Activated naive CD4-positive, alpha-beta T cell treated with anti-CD3 and anti-CD28 coated beads, Interleukin-2, amount 50 U/mL, for 24 hours (primary cell): ENCODE data around the gene NDUFC1.
"Not testable (repeated sequence)": the region's sequence is repeated elsewhere in the genome, so short reads cannot be mapped to it uniquely, and the experiment has no call there.

Experiments
- H3K27ac Mint-ChIP-seq: one replicate; pipeline ENCODE4 v1.8.0; 2021; ENCODE audit warnings: mild to moderate bottlenecking, mixed read lengths
- H3K27me3 Mint-ChIP-seq: one replicate; pipeline ENCODE4 v1.8.0; 2021; ENCODE audit warnings: mixed read lengths
- H3K36me3 Mint-ChIP-seq: one replicate; pipeline ENCODE4 v1.8.0; 2021; ENCODE audit warnings: mixed read lengths
- H3K4me1 Mint-ChIP-seq: one replicate; pipeline ENCODE4 v1.8.0; 2021; ENCODE audit warnings: mixed read lengths
- H3K4me3 Mint-ChIP-seq: one replicate; pipeline ENCODE4 v1.8.0; 2021; ENCODE audit warnings: mild to moderate bottlenecking, mixed read lengths
- H3K9me3 Mint-ChIP-seq: one replicate; pipeline ENCODE4 v1.8.0; 2021; ENCODE audit warnings: mixed read lengths

The NDUFC1 gene

DNA sequence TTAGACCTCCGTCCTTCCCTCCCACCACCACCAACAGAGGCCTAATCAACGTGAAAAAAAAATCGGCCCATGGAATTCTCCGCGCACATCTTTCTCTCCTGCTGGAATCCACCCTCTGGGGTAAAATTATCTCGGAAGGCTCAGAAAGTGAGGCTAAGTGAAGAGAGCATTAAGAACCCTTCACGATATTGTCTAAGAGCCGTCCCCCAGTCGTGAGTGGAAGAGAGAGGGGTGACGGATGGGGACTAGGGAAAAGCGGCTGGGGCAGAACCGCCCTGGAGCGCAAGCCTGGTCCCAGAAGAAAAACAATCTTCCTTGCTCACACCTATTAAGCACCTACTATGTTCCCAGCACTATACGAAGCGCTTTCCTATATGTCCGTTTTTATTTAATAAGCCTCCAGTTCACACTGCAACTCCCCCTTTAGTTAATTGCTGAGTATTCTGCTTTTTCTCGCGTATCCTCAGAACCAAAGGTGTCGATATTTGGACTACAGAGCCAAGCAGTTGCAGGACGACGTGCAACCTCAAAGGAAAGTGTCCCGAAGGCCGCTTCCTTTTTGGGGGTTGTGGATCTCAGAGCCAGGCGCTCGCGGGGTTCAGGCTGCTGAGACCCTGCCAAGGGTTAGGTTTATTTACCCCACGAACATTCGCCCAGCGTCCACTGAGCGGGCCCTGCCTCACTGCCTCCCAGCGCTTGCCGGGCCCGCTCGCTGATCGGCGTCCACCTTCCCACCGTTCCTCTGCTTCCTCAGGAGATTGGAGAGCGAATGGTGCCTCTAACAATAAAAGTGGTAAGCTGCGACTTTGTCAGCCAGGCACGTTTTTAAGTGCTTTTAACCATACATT lies 23.1 kb downstream of the NDUFC1 start:
- Mint-ChIP-seq H3K4me3 (peak overlapping the region; percentile 82), H3K27me3 (peaks cover 29% of the 10 kb centered on the region), H3K36me3 (no peaks in the 10 kb centered on the region), H3K9me3 (no peaks in the 10 kb centered on the region), H3K27ac (no peak overlapping the region), H3K4me1 (peaks cover 14% of the 10 kb centered on the region)

DNA sequence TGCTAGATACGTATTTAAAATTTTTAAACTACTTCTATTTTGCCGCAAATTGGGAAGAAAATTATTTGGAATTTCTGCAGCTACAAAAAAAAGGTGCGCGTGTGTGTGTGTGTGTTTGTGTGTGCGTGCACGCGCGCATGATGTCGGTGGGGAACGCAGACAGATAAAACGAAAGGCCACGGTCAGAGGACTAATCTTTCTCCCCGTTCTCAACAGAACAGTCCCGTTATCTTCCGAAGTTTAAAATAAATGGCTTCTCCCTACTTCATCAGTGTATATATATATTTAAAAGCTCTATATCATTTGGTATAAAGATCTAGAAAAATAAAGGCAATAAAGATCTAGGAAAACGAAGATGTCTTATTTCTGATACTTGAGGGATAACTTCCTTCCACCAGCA lies 23.8 kb downstream of the NDUFC1 start:
- H3K4me3 Mint-ChIP-seq = peak overlapping the region; percentile 82

DNA sequence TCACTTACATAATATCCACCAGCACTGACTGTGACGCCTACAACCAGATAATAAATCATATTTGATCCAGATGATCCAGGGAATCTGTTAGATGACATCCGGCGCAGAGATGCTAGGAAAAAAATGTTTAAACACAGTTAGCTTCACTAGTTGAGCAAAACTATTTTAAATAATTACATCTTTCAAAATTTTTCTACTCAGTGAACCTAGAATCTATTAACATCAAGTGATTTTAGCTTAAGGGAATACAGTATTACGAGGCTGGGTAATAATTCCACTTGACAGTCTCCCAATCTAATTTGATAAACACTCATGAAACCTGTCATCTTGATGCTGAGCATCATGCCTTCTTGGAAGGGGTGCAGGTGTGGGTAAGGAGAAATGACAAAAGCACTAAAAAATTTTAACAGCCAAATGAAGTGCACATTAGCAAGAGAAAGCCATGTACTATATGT lies 27.0 kb downstream of the NDUFC1 start:
- Mint-ChIP-seq H3K27ac (no peak overlapping the region), H3K27me3 (peaks cover 28% of the 10 kb centered on the region), H3K4me1 (peaks cover 14% of the 10 kb centered on the region), H3K9me3 (no peaks in the 10 kb centered on the region), H3K36me3 (peaks cover 2% of the 10 kb centered on the region), H3K4me3 (no peak overlapping the region)

More for the DNA sequence above, 23.8 kb downstream of the NDUFC1 start:
- no peaks in the 10 kb centered on the region for H3K9me3 Mint-ChIP-seq
- peaks cover 31% of the 10 kb centered on the region for H3K27me3 Mint-ChIP-seq
- H3K4me1 Mint-ChIP-seq = peaks cover 14% of the 10 kb centered on the region
- H3K36me3 Mint-ChIP-seq = peaks cover 2% of the 10 kb centered on the region
- H3K27ac Mint-ChIP-seq = no peak overlapping the region

DNA sequence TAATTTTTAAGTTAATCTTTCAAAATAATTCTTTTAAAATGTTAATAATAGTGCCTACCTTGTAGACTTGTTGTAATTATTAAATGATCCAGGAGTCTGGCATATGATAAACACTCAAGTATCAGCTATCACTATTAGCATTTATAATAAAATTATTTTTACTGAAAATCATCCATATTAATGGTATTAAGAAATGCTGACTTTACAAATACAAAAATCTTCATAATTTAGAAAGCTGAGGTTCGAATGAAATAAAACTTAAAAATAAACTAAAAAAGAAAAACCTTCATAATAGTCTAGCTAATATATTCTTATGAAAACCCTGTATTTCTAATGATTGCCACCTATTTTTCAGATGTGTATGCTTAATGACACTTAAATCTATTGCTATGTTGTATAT lies 27.5 kb downstream of the NDUFC1 start:
- no peak overlapping the region for H3K27ac Mint-ChIP-seq
- peaks cover 14% of the 10 kb centered on the region for H3K4me1 Mint-ChIP-seq
- peaks cover 2% of the 10 kb centered on the region for H3K36me3 Mint-ChIP-seq
- no peak overlapping the region for H3K4me3 Mint-ChIP-seq
- H3K9me3 Mint-ChIP-seq = no peaks in the 10 kb centered on the region
- H3K27me3 Mint-ChIP-seq = peaks cover 27% of the 10 kb centered on the region

DNA sequence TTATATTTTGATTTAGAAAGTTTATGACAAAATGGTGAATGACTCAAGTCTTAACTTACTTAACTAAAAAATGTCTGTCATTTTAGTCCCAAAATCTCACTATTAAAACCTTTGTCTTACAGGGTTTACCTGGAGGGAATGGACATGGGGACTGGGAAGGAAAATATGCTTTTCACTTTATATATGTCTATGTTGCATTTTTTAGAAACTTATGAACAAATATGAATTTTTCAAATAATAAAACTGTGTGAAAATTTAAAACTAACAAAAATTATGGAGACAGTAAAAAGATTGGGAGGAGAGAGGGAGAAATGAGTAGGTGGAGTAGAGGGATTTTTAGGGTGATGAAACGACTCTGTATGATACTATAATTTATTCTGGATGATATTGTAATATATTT lies 28.4 kb downstream of the NDUFC1 start:
- Mint-ChIP-seq H3K4me1 (peaks cover 4% of the 10 kb centered on the region), H3K27me3 (peaks cover 20% of the 10 kb centered on the region), H3K9me3 (no peaks in the 10 kb centered on the region), H3K4me3 (no peak overlapping the region), H3K36me3 (peaks cover 2% of the 10 kb centered on the region), H3K27ac (no peak overlapping the region)

DNA sequence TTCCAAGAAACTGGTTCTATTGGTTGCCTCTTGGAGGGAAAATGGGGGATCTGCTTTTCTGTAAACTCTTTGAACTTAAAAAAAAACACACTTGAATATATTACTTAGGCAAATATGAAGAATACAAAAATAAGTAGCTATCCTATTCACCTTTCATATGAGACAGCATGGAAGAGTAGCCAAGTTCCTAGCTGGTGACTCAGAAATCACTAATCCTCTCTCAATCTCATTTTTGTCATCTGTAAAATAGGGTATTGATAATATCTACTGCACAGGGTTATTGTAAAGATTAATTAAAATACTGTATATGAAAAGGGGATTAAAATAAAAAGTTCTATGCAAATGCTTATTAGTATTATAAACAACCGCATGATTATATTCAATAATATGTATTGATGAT lies 35.0 kb downstream of the NDUFC1 start:
- H3K27me3 Mint-ChIP-seq = no peaks in the 10 kb centered on the region
- no peaks in the 10 kb centered on the region for H3K36me3 Mint-ChIP-seq
- H3K4me1 Mint-ChIP-seq = peaks cover 24% of the 10 kb centered on the region
- H3K27ac Mint-ChIP-seq = peak overlapping the region; percentile 46
- H3K9me3 Mint-ChIP-seq = no peaks in the 10 kb centered on the region
- H3K4me3 Mint-ChIP-seq = peak overlapping the region; percentile 64

DNA sequence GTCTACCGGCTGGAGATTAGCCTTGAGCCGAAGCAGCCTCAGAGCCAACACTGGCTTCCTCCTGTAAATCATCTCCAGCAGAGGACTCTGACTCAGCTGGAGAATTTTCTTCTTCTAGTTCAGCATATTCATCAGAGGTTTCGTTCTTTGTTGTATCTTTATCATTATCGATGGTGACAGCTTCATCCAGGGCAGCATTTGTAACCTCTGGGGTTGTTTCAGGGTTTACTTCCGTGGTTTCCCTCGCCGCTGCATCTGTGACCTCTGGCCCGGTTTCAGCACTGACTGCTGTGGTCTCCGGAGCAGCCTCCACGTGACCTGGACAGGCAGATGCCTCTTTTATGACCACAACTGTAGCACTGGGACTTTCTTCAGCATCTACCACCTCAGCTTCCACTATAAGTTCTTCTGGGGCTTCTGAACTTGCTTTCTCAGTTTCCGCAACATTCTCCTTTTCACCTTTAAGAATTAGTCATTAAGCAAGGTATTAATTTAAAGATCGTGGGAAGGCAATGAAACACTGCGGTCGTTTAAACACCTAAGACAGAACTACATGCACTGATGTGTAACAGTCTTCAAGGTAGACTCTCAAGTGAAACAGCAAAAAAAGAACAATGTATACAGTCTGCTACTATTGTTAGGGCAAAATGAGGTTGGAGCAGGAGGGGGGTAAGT lies 35.6 kb downstream of the NDUFC1 start:
- Mint-ChIP-seq H3K27me3 (no peaks in the 10 kb centered on the region), H3K36me3 (no peaks in the 10 kb centered on the region), H3K4me1 (peaks cover 24% of the 10 kb centered on the region), H3K4me3 (peak overlapping the region; percentile 64), H3K27ac (peak overlapping the region; percentile 46), H3K9me3 (no peaks in the 10 kb centered on the region)

DNA sequence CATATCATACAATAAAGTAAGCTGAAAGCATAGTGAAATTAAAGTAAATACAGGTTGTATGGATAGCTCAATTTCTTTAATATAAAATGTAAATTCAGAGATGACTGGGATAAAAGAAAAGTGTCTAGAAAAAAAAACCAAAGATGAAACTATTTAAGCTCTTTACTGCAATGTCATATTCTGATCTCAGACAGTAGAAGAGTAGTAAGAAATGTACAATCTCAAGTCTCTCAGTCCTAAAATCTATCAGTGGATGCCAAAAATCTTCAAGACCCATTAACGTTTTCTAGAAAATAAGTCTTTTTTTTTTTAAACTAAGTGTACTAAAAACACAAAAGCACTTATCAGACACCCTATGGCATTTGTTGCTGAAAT lies 36.1 kb downstream of the NDUFC1 start:
- no peaks in the 10 kb centered on the region for H3K27me3 Mint-ChIP-seq
- peaks cover 24% of the 10 kb centered on the region for H3K4me1 Mint-ChIP-seq
- no peaks in the 10 kb centered on the region for H3K9me3 Mint-ChIP-seq
- no peaks in the 10 kb centered on the region for H3K36me3 Mint-ChIP-seq
- H3K4me3 Mint-ChIP-seq = peak overlapping the region; percentile 64
- peak overlapping the region; percentile 46 for H3K27ac Mint-ChIP-seq

DNA sequence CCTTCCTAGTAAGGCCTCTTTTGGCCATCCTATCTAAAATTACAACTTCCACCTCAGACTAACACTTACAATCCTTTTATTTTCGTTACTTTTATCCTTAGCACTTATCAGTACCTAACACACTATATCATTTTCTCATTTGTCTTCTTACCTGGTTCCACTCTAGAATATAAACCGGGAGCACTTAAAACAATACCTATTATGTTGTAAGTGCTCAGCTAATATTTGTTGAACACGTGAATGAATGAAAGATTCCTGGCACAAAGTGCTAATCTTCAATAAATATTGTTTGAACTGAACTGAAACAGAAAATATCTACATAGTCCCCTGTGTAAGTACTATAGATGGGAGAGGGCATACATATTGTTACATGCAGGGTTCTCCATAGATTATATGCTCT lies 36.6 kb downstream of the NDUFC1 start:
- no peaks in the 10 kb centered on the region for H3K36me3 Mint-ChIP-seq
- H3K27me3 Mint-ChIP-seq = no peaks in the 10 kb centered on the region
- no peak overlapping the region for H3K27ac Mint-ChIP-seq
- no peak overlapping the region for H3K4me3 Mint-ChIP-seq
- H3K9me3 Mint-ChIP-seq = no peaks in the 10 kb centered on the region
- peaks cover 24% of the 10 kb centered on the region for H3K4me1 Mint-ChIP-seq

DNA sequence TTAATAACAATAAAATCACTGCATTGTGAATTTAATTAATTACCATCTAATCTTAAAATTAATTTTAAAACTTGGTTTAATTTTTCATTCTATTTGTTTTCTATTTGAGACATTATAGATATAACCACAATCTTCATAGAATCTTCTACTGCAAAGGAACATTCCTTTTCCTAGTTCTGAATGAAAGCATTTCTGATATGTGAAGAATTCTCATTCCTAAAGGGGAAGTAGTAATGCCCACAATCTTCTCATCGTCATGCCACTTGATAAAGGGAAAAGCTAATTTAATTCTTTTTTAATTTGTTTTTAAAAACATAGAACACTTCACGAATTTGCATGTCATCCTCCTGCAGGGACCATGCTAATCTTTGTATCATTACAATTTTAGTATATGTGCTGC lies 45.9 kb downstream of the NDUFC1 start:
- Mint-ChIP-seq H3K9me3 (no peaks in the 10 kb centered on the region), H3K27me3 (no peaks in the 10 kb centered on the region), H3K4me3 (no peak overlapping the region), H3K27ac (no peak overlapping the region), H3K36me3 (no peaks in the 10 kb centered on the region), H3K4me1 (no peaks in the 10 kb centered on the region)

DNA sequence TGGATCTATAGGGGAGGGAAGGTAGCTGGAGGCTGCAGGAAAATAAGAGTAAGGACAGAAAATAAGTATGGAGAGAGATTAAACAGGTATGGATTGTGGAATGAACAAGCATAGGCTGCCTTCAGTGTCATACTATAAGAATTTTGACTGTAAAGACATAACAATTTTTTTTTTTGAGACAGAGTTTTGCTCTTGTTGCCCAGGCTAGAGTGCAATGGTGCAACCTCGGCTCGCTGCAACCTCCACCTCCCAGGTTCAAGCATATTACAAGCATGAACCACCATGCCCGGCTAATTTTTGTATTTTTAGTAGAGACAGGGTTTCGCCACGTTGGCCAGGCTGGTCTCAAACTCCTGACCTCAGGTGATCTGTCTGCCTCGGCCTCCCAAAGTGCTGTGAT lies 46.7 kb downstream of the NDUFC1 start:
- H3K9me3 Mint-ChIP-seq, H3K27ac Mint-ChIP-seq, H3K4me3 Mint-ChIP-seq, H3K27me3 Mint-ChIP-seq, H3K4me1 Mint-ChIP-seq, H3K36me3 Mint-ChIP-seq: not testable (repeated sequence)

DNA sequence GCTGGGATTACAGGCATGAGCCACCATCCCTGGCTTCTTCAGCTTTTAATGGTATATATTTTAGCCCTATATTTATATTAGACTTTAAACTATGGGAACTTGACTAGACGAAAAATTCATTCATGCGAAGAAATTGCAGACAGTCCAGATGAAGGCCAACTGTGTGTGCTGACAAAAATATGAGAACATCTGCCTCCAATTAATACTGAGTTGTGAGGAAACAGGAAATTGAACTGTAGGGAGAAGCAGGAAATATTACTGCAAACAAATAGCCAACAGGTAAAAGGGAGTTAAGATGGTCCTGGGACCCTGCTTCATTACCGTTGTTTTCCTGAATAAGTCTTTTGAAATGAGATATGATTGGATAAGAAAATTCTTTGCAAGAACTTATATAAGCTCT lies 48.6 kb downstream of the NDUFC1 start:
- Mint-ChIP-seq H3K4me1 (no peaks in the 10 kb centered on the region), H3K27me3 (no peaks in the 10 kb centered on the region), H3K36me3 (no peaks in the 10 kb centered on the region), H3K4me3 (no peak overlapping the region), H3K27ac (no peak overlapping the region), H3K9me3 (no peaks in the 10 kb centered on the region)

DNA sequence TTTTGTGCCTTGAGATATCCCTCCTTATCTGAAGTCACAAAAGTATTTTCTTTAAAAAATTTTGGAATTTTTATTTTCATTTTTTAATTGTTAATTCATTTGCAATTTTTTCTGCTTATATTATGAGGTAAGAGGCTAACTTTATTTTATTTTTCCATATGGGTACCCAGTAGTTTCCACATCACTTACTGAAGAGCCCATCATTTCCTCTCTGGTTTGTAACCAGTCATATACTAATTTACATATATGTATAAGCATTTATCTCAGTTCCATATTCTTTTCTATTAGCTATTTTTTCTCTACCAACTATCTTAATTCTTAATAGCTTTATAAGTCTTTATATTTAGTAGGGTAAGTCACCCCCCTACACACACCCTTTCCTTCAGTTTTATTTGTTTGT lies 49.2 kb downstream of the NDUFC1 start:
- H3K4me3 Mint-ChIP-seq = no peak overlapping the region
- H3K27me3 Mint-ChIP-seq = no peaks in the 10 kb centered on the region
- H3K9me3 Mint-ChIP-seq = no peaks in the 10 kb centered on the region
- H3K36me3 Mint-ChIP-seq = no peaks in the 10 kb centered on the region
- H3K4me1 Mint-ChIP-seq = no peaks in the 10 kb centered on the region
- peak overlapping the region; percentile 76 for H3K27ac Mint-ChIP-seq

DNA sequence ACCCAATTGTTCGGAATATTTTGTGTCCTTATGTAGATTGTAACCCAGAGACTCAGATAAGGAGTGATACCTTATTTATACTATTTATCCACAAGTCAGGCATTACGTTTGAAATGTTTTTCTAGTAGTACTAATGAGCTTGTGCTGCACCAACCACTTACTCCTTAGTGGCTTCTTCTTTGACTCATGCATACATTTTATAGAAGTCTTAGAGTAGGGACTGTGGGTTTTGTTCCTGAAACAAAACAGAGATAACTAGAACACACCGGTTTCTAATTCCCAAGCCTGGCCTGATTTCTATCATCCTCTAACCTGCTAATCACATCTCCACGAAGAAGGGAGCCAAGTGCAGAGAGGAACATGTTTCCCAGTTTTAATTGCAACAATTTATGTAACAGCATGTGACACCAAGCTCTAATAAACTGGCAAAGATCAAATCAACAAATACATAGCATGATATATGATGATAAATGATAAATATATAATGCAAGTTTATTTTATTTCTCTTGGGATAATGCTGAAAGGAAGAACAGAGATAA lies 54.5 kb downstream of the NDUFC1 start:
- Mint-ChIP-seq H3K4me1 (no peaks in the 10 kb centered on the region), H3K27me3 (no peaks in the 10 kb centered on the region), H3K36me3 (no peaks in the 10 kb centered on the region), H3K4me3 (no peak overlapping the region), H3K9me3 (no peaks in the 10 kb centered on the region), H3K27ac (no peak overlapping the region)

DNA sequence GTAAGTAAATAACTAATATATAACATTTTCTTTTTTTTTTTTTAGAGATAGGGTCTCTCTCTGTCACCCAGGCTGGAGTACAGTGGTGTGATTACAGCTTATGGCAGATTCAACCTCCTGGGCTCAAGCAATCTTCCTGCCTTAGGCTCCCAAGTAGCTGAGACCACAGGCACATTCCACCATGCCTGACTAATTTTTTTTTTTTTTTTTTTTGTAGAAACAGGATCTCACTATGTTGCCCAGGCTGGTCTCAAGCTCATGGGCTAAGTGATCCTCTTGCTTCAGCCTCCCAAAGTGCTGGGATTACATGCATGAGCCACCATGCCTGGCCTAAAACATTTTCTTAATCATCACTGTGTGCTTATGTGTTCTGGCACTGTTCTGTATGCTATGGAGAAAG lies 55.0 kb downstream of the NDUFC1 start:
- no peaks in the 10 kb centered on the region for H3K4me1 Mint-ChIP-seq
- H3K27ac Mint-ChIP-seq = no peak overlapping the region
- H3K27me3 Mint-ChIP-seq = no peaks in the 10 kb centered on the region
- no peaks in the 10 kb centered on the region for H3K36me3 Mint-ChIP-seq
- H3K9me3 Mint-ChIP-seq = no peaks in the 10 kb centered on the region
- H3K4me3 Mint-ChIP-seq = no peak overlapping the region

DNA sequence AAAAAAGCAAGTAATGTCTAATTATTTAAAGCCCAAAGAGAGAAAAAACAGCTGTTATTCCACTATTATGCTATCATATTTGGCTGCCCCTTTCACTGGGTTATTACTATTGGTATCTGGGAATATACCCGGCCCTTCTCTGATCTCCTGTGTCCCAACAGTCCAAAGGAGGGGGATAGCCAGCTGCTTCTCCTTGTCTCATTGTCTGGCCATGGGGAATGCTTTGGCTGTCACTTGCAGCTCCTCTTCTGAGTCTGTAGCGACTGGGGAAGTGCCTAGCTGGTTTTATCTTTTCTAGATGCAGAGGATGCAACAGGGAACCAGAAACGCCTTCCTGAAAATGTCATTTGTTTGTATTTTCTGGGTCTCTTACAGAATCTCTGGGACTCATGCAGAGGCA lies 56.1 kb downstream of the NDUFC1 start:
- Mint-ChIP-seq H3K4me1 (no peaks in the 10 kb centered on the region), H3K27me3 (no peaks in the 10 kb centered on the region), H3K36me3 (no peaks in the 10 kb centered on the region), H3K9me3 (no peaks in the 10 kb centered on the region), H3K27ac (no peak overlapping the region), H3K4me3 (no peak overlapping the region)
